Memory B cell (primary cell): ENCODE measurements around the gene CHRM5.
"Not testable (repeated sequence)": the region's sequence is repeated elsewhere in the genome, so short reads cannot be mapped to it uniquely, and the experiment has no call there.

ENCODE experiments used
- ATAC-seq: fragments of 150-1000 bp; cut with Tn5 transposase; 2 replicates; pipeline ENCODE4 v1.10.0; 2021; ENCODE audit warnings: low read depth, mild to moderate bottlenecking, moderate library complexity
- DNase-seq, 2 donors: peaks; one replicate each; pipeline ENCODE4 v3.0.0; 2022; ENCODE audit warnings: low spot score in 2 of 2
- H3K27ac Mint-ChIP-seq: one replicate; pipeline ENCODE4 v1.8.0; 2022; ENCODE audit warnings: mild to moderate bottlenecking, moderate library complexity, mixed read lengths
- H3K27me3 Mint-ChIP-seq: one replicate; pipeline ENCODE4 v1.8.0; 2022; ENCODE audit warnings: mixed read lengths
- H3K36me3 Mint-ChIP-seq: one replicate; pipeline ENCODE4 v1.8.0; 2022; ENCODE audit warnings: mild to moderate bottlenecking, mixed read lengths
- H3K4me1 Mint-ChIP-seq: one replicate; pipeline ENCODE4 v1.8.0; 2022; ENCODE audit warnings: mixed read lengths
- H3K4me3 Mint-ChIP-seq: one replicate; pipeline ENCODE4 v1.8.0; 2022; ENCODE audit warnings: mild to moderate bottlenecking, moderate library complexity, mixed read lengths
- H3K9me3 Mint-ChIP-seq: one replicate; pipeline ENCODE4 v1.8.0; 2022; ENCODE audit warnings: mixed read lengths

The CHRM5 gene

DNA sequence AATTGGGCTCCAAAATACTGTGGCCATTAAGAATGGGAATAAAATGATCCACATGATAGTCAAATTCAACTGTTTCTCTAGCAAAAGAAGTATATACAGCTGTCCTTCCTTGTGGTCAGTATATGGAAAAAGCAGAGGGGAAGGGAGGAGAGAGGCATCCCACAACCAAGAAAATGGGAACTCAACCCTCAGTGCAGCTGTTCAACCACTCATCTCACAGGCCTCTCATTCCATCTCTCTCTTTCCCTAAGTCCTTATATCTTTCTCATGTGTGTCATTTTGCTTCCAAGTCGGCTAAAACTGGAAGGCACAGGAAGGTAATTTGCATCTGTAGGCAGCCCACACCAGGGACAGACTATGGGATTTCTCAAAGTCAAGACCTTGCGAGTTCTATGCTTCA lies 43.2 kb downstream of the CHRM5 start:
- no peaks in the 10 kb centered on the region for H3K9me3 Mint-ChIP-seq
- peaks cover 2% of the 10 kb centered on the region for H3K36me3 Mint-ChIP-seq
- DNase-seq (no peak), ATAC-seq (no peak)
- no peak overlapping the region for H3K27ac Mint-ChIP-seq
- H3K27me3 Mint-ChIP-seq, result no peaks in the 10 kb centered on the region
- no peak overlapping the region for H3K4me3 Mint-ChIP-seq
- peaks cover 4% of the 10 kb centered on the region for H3K4me1 Mint-ChIP-seq

- no peak overlapping the region for H3K4me3 Mint-ChIP-seq
- H3K4me1 Mint-ChIP-seq, result peaks cover 4% of the 10 kb centered on the region
- ATAC-seq (no peak), DNase-seq (no peak)
- peaks cover 4% of the 10 kb centered on the region for H3K36me3 Mint-ChIP-seq
- no peaks in the 10 kb centered on the region for H3K27me3 Mint-ChIP-seq
- no peak overlapping the region for H3K27ac Mint-ChIP-seq
- H3K9me3 Mint-ChIP-seq, result no peaks in the 10 kb centered on the region
Measured at GRCh38 chr15:34012461-34013028, 44.2 kb downstream of the CHRM5 start.

GRCh38 chr15:34013746-34014145 lies 45.4 kb downstream of the CHRM5 start:
- H3K27me3 Mint-ChIP-seq, result no peaks in the 10 kb centered on the region
- ATAC-seq (no peak), DNase-seq (no peak)
- no peaks in the 10 kb centered on the region for H3K9me3 Mint-ChIP-seq
- no peak overlapping the region for H3K27ac Mint-ChIP-seq
- peaks cover 8% of the 10 kb centered on the region for H3K36me3 Mint-ChIP-seq
- peaks cover 4% of the 10 kb centered on the region for H3K4me1 Mint-ChIP-seq
- H3K4me3 Mint-ChIP-seq, result no peak overlapping the region

- Mint-ChIP-seq H3K4me3 (no peak overlapping the region), H3K27ac (no peak overlapping the region), H3K27me3 (no peaks in the 10 kb centered on the region), H3K36me3 (peaks cover 8% of the 10 kb centered on the region), H3K9me3 (no peaks in the 10 kb centered on the region), H3K4me1 (peaks cover 4% of the 10 kb centered on the region)
- DNase-seq, result no peak
- no peak for ATAC-seq
Measured at GRCh38 chr15:34014556-34014955, 46.3 kb downstream of the CHRM5 start.

GRCh38 chr15:34018021-34018645 lies 49.8 kb downstream of the CHRM5 start:
- Mint-ChIP-seq H3K36me3 (peaks cover 9% of the 10 kb centered on the region), H3K27ac (no peak overlapping the region), H3K9me3 (no peaks in the 10 kb centered on the region), H3K27me3 (no peaks in the 10 kb centered on the region), H3K4me1 (no peaks in the 10 kb centered on the region), H3K4me3 (no peak overlapping the region)
- DNase-seq, result no peak
- no peak for ATAC-seq

DNA sequence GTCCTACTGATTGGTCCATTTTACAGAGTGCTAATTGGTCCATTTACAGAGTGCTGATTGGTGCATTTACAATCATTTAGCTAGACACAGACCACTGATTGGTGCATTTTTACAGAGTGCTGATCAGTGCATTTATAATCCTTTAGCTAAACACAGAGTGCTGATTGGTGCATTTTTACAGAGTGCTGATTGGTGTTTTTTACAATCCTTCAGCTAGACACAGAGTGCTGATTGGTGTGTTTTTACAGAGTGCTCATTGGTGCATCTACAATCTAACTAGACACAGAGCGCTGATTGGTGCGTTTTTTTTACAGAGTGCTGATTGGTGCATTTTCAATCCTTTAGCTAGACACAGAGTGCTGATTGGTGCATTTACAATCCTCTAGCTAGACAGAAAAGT lies 50.4 kb downstream of the CHRM5 start:
- H3K27ac Mint-ChIP-seq, H3K4me1 Mint-ChIP-seq, DNase-seq, H3K9me3 Mint-ChIP-seq, ATAC-seq, H3K27me3 Mint-ChIP-seq, H3K4me3 Mint-ChIP-seq: not testable (repeated sequence)
- H3K36me3 Mint-ChIP-seq, result peaks cover 10% of the 10 kb centered on the region

- Mint-ChIP-seq H3K9me3 (no peaks in the 10 kb centered on the region), H3K4me3 (no peak overlapping the region), H3K4me1 (no peaks in the 10 kb centered on the region), H3K36me3 (peaks cover 10% of the 10 kb centered on the region), H3K27me3 (no peaks in the 10 kb centered on the region), H3K27ac (no peak overlapping the region)
- ATAC-seq (no peak), DNase-seq (no peak)
Measured at GRCh38 chr15:34019369-34019990, 51.2 kb downstream of the CHRM5 start.

DNA sequence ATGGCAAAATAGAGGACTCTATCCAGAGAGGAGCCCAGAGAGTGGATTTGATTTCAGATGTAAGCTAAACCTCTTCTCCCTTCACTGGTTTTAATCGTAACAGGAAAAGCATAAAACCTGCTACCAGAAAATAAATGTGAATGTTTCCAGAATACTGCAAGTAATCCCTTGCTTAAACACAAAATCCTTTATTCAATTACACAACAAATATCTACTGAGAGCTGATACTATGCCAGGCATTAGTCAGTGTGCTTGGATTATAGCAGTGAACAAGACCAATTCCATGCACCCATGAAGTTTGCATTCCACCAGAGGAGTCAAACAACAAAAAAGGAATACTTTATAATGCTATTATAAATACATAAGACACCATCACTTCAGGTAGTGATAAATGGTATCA lies 55.6 kb downstream of the CHRM5 start:
- no peak for DNase-seq
- H3K36me3 Mint-ChIP-seq, result peaks cover 9% of the 10 kb centered on the region
- H3K27ac Mint-ChIP-seq, result no peak overlapping the region
- no peaks in the 10 kb centered on the region for H3K27me3 Mint-ChIP-seq
- H3K9me3 Mint-ChIP-seq, result no peaks in the 10 kb centered on the region
- no peak for ATAC-seq
- no peaks in the 10 kb centered on the region for H3K4me1 Mint-ChIP-seq
- no peak overlapping the region for H3K4me3 Mint-ChIP-seq

GRCh38 chr15:34025252-34025651 lies 57.0 kb downstream of the CHRM5 start:
- H3K4me3 Mint-ChIP-seq, result no peak overlapping the region
- H3K36me3 Mint-ChIP-seq, result peaks cover 9% of the 10 kb centered on the region
- H3K27me3 Mint-ChIP-seq, result no peaks in the 10 kb centered on the region
- ATAC-seq, result no peak
- H3K9me3 Mint-ChIP-seq, result no peaks in the 10 kb centered on the region
- DNase-seq, result no peak
- no peak overlapping the region for H3K27ac Mint-ChIP-seq
- H3K4me1 Mint-ChIP-seq, result no peaks in the 10 kb centered on the region

DNA sequence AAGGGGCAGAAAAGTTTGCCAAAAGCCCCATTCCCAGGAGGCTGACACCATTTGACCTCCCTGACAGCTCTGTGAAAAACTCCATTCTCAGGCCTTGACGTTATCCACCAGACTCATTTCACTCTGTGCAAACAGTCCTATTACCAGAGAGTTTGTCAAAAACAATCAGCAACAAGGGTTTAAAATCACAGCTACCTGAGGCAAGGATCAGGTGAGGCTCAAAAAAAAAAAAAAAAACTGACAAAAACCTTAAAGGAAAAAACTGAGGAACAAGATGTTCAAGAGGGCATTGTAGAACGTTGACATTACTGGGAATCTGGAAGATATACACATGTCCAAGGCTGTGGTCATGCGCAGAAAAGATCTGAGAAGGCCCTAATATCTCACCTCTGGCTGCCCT lies 59.3 kb downstream of the CHRM5 start:
- Mint-ChIP-seq H3K9me3 (no peaks in the 10 kb centered on the region), H3K36me3 (peaks cover 9% of the 10 kb centered on the region)

GRCh38 chr15:34031987-34032760 lies 63.9 kb downstream of the CHRM5 start:
- DNase-seq (no peak), ATAC-seq (no peak)
- H3K27me3 Mint-ChIP-seq, result no peaks in the 10 kb centered on the region
- H3K36me3 Mint-ChIP-seq, result peaks cover 4% of the 10 kb centered on the region
- H3K27ac Mint-ChIP-seq, result no peak overlapping the region
- H3K4me1 Mint-ChIP-seq, result peaks cover 2% of the 10 kb centered on the region
- H3K9me3 Mint-ChIP-seq, result no peaks in the 10 kb centered on the region
- H3K4me3 Mint-ChIP-seq, result no peak overlapping the region

More for the DNA sequence above, 59.3 kb downstream of the CHRM5 start:
- H3K4me1 Mint-ChIP-seq, result no peaks in the 10 kb centered on the region
- no peak overlapping the region for H3K27ac Mint-ChIP-seq
- H3K4me3 Mint-ChIP-seq, result no peak overlapping the region
- no peak for DNase-seq
- no peak for ATAC-seq
- H3K27me3 Mint-ChIP-seq, result no peaks in the 10 kb centered on the region

GRCh38 chr15:34038023-34038870 lies 70.0 kb downstream of the CHRM5 start:
- peak overlapping the region; percentile 90 for H3K27ac Mint-ChIP-seq
- H3K36me3 Mint-ChIP-seq, result no peaks in the 10 kb centered on the region
- no peaks in the 10 kb centered on the region for H3K9me3 Mint-ChIP-seq
- peak overlapping the region; percentile 95 for H3K4me3 Mint-ChIP-seq
- ATAC-seq, result peak; percentile 82
- H3K27me3 Mint-ChIP-seq, result no peaks in the 10 kb centered on the region
- H3K4me1 Mint-ChIP-seq, result peaks cover 18% of the 10 kb centered on the region
- peak; percentile 56 to 77 for DNase-seq

DNA sequence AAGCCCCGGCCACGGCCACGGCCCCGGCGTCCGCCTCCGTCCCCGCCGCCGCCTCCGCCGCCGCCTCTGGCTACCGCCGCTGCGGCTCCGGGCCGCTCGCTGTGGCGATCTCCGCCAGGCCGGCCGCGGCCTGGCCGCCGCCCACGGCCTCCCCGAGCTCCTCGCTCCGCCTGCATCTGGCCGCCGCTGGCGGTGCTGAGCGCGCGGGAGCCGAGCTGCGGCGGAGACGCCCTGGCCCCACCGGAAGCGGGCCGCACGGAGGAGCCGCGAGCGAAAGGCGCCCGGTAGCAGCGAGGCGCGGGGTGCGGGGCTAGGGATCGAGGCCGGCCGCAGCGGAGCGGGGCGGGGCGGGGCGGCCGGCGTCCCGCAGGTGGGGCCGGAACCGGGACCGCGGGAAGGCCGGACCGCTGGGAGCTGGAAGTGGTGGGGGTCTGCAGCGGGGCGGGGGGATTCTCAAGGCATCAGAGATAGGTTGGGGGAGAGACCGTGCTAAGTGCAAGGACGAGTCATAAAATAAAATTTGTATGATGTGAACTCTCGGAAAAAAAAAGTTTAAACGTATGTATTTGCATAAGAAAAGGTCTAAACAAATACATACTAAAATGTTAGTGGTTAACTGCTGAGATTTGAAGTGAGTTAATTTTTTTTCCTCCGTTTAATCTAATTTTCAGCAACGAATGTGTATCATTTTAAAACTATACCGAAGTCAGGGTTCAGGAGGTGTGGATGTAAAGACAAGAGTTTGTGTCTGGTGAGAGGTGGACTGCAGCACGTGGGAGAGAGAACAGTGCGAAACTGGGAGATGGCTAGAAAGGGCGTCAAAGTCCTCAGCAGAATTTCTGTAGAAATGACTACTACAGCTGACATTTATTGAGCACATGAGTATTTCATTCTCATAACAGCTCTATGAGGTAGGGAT lies 70.8 kb downstream of the CHRM5 start, which contains the start of gene AVEN:
Gene AVEN, minus strand, starts transcription at position 334 of the 919 bp plus-strand sequence. Its CDS starts 158 bp downstream, at position 176.
- no peaks in the 10 kb centered on the region for H3K36me3 Mint-ChIP-seq
- peaks cover 18% of the 10 kb centered on the region for H3K4me1 Mint-ChIP-seq
- peak within 1 kb of the TSS; percentile 95 for H3K4me3 Mint-ChIP-seq
- no peaks in the 10 kb centered on the region for H3K27me3 Mint-ChIP-seq
- peak; percentile 64 for ATAC-seq
- peak within 1 kb of the TSS; percentile 90 for H3K27ac Mint-ChIP-seq
- no peaks in the 10 kb centered on the region for H3K9me3 Mint-ChIP-seq
- DNase-seq, result peak in 1 of 2 donors; percentile 26
